DOHH2 (cell line): ENCODE data around the gene RAB22A.

Source experiments
- H3F3A ChIP-seq: fragments of 200-600 bp; sonication (generic), shearing (Covaris generic); 2 replicates; pipeline ENCODE4 v1.6.0; 2016; ENCODE audit warnings: antibody characterized with exemption, mild to moderate bottlenecking; ENCODE audit not compliant: control insufficient read depth, insufficient read depth
- H3K27ac ChIP-seq: fragments of 200-600 bp; sonication (generic); 2 replicates; pipeline ENCODE4 v1.5.1; 2014; ENCODE audit warnings: low read depth, mild to moderate bottlenecking, low read length, moderate library complexity
- H3K27me3 ChIP-seq: fragments of 200-600 bp; sonication (generic); 2 replicates; pipeline ENCODE4 v1.6.1; 2014; ENCODE audit warnings: mild to moderate bottlenecking, low read length, mixed read lengths; ENCODE audit not compliant: control insufficient read depth
- H3K36me3 ChIP-seq: fragments of 200-600 bp; sonication (generic); 2 replicates; pipeline ENCODE4 v1.6.1; 2014; ENCODE audit warnings: mild to moderate bottlenecking, low read length, moderate library complexity, mixed read lengths; ENCODE audit not compliant: control insufficient read depth
- H3K4me1 ChIP-seq: fragments of 200-600 bp; sonication (generic); 2 replicates; pipeline ENCODE4 v1.6.1; 2014; ENCODE audit warnings: mild to moderate bottlenecking, low read length, mixed read lengths; ENCODE audit not compliant: control insufficient read depth
- H3K4me2 ChIP-seq: fragments of 200-600 bp; sonication (generic); 2 replicates; pipeline ENCODE4 v1.6.0; 2014; ENCODE audit warnings: mild to moderate bottlenecking, low read length, moderate library complexity
- H3K4me3 ChIP-seq: fragments of 200-600 bp; sonication (generic); 2 replicates; pipeline ENCODE4 v1.5.1; 2014; ENCODE audit warnings: mild to moderate bottlenecking, low read length, mixed read lengths
- H3K79me2 ChIP-seq: fragments of 200-600 bp; sonication (generic); 2 replicates; pipeline ENCODE4 v1.6.1; 2014; ENCODE audit warnings: mild to moderate bottlenecking, low read length, mixed read lengths; ENCODE audit not compliant: control insufficient read depth
- H3K9me2 ChIP-seq: fragments of 200-600 bp; sonication (generic); replicated peaks from 2 replicates; pipeline ENCODE4 v1.6.1; 2014; ENCODE audit warnings: mild to moderate bottlenecking, low read length, mixed read lengths; ENCODE audit not compliant: control insufficient read depth
- H3K9me3 ChIP-seq: fragments of 200-600 bp; sonication (generic); 2 replicates; pipeline ENCODE4 v1.6.1; 2014; ENCODE audit warnings: antibody characterized with exemption, low read length, mixed read lengths; ENCODE audit not compliant: control insufficient read depth, insufficient read depth
- H4K20me1 ChIP-seq: fragments of 200-600 bp; sonication (generic); 2 replicates; pipeline ENCODE4 v1.6.0; 2014; ENCODE audit warnings: low read depth, mild to moderate bottlenecking, antibody characterized with exemption, low read length, moderate library complexity; ENCODE audit not compliant: control insufficient read depth, insufficient read depth
- CTCF ChIP-seq: fragments of 200-600 bp; sonication (generic); IDR thresholded peaks from one replicate; pipeline ENCODE4 v1.5.1; 2014; ENCODE audit warnings: antibody characterized with exemption, mild to moderate bottlenecking, low read depth, low read length; ENCODE audit not compliant: poor library complexity, severe bottlenecking
- EZH2phosphoT487 ChIP-seq: fragments of 200-600 bp; sonication (generic); IDR thresholded peaks from 2 replicates; pipeline ENCODE4 v1.6.1; 2017; ENCODE audit warnings: borderline replicate concordance, mild to moderate bottlenecking, antibody characterized with exemption, low read length, moderate library complexity, mixed read lengths

The RAB22A gene

GRCh38 chr20:58327211-58327610 lies 17.7 kb downstream of the RAB22A start:
- Histone ChIP-seq H3K4me1 (no peaks in the 10 kb centered on the region), H3K4me3 (no peak overlapping the region), H3K4me2 (no peak overlapping the region), H3K9me3 (no peaks in the 10 kb centered on the region), H3F3A (no peaks in the 10 kb centered on the region), H4K20me1 (0 out of 2 replicates have a peak, but pooled peaks cover under 1% of the 10 kb centered on the region), H3K9me2 (no peaks in the 10 kb centered on the region), H3K27me3 (no peaks in the 10 kb centered on the region), H3K79me2 (peaks cover 81% of the 10 kb centered on the region), H3K27ac (no peak overlapping the region), H3K36me3 (peaks cover 6% of the 10 kb centered on the region; the same call in 1 of the 2 replicates)
- TF ChIP-seq CTCF = no peak
- no peak for TF ChIP-seq EZH2phosphoT487

GRCh38 chr20:58328836-58329235 lies 19.3 kb downstream of the RAB22A start:
- TF ChIP-seq CTCF (no peak), EZH2phosphoT487 (no peak)
- Histone ChIP-seq H3K79me2 (peaks cover 69% of the 10 kb centered on the region), H3K9me2 (no peaks in the 10 kb centered on the region), H3K36me3 (peaks cover 6% of the 10 kb centered on the region; the same call in 1 of the 2 replicates), H3K9me3 (no peaks in the 10 kb centered on the region), H3K4me3 (no peak overlapping the region), H4K20me1 (no peaks in the 10 kb centered on the region), H3K27me3 (no peaks in the 10 kb centered on the region), H3K4me1 (no peaks in the 10 kb centered on the region), H3F3A (no peaks in the 10 kb centered on the region), H3K27ac (no peak overlapping the region), H3K4me2 (no peak overlapping the region)

- Histone ChIP-seq H3K27me3 (no peaks in the 10 kb centered on the region), H3K27ac (no peak overlapping the region), H3K36me3 (peaks cover 6% of the 10 kb centered on the region; the same call in 1 of the 2 replicates), H3K4me2 (no peak overlapping the region), H3K4me1 (no peaks in the 10 kb centered on the region), H3K9me3 (no peaks in the 10 kb centered on the region), H3K4me3 (no peak overlapping the region), H3K9me2 (no peaks in the 10 kb centered on the region), H3F3A (no peaks in the 10 kb centered on the region), H3K79me2 (peaks cover 62% of the 10 kb centered on the region), H4K20me1 (no peaks in the 10 kb centered on the region)
- TF ChIP-seq CTCF (no peak), EZH2phosphoT487 (no peak)
These were observed 20.2 kb downstream of the RAB22A start for GRCh38 chr20:58329711-58330110.

- H3K9me3 ChIP-seq = no peaks in the 10 kb centered on the region
- H4K20me1 ChIP-seq = no peaks in the 10 kb centered on the region
- no peaks in the 10 kb centered on the region for H3K4me1 ChIP-seq
- H3K79me2 ChIP-seq = peaks cover 62% of the 10 kb centered on the region
- TF ChIP-seq EZH2phosphoT487 (no peak), CTCF (no peak)
- no peak overlapping the region for H3K27ac ChIP-seq
- peaks cover 6% of the 10 kb centered on the region; the same call in 1 of the 2 replicates for H3K36me3 ChIP-seq
- no peaks in the 10 kb centered on the region for H3K9me2 ChIP-seq
- no peak overlapping the region for H3K4me3 ChIP-seq
- H3K27me3 ChIP-seq = no peaks in the 10 kb centered on the region
- no peaks in the 10 kb centered on the region for H3F3A ChIP-seq
- H3K4me2 ChIP-seq = no peak overlapping the region
These were observed 20.7 kb downstream of the RAB22A start for GRCh38 chr20:58330249-58330648.
